ENCODE results near the gene UBE2V1. TPM values are rescaled to one million over a fixed set of nuclear protein-coding genes. Genes with fewer than 3 reads are reported as not detected.

The UBE2V1 gene
- total and polyA plus RNA-seq, 10 of the 15 experiments (the other 5 are each of a cell fraction or from before 2014, with no cell fraction given) = 51.8 to 219 (median 141) TPM

- TF ChIP-seq PBX3 (IDR thresholded peaks at IDR 0.05; ENCODE audit: insufficient replicate concordance, low read depth, low read length) = no peak
These were observed 45.9 kb downstream of the UBE2V1 start (continued) for GRCh38 chr20:50067018-50067417.

DNA sequence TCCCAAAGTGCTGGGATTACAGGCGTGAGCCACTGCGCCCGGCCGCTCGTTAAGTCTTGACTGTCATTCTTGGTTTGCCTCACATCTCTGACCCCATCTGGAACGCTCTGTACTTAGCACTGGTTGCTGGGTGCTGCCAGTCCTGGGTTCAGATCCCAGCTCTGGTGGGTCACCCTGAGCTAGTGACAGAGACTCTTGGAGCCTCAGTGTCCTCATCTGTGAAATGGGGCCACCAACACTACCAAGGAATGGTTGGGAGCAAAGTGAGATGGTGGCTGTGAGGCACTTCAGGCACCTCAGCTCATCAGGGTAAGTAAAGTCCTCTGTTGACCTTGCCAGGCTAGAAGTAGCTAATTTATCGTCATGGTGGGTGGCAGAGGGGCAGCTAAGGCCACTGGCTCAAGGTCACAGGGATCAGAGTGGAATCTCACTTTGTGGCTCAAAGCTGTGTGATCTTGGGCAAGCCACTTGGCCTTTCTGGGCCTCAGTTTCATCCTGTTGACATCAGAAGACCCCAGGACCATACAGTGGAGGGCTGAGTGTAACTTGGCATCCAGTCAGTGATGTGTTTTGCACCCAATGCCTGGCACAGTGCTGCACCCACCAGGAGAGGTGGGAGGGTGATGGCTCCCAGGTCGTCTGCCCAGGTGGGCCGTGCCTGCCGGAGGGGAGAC, 46.7 kb downstream of the UBE2V1 start:
- Histone ChIP-seq H3K4me1 (ENCODE audit: control insufficient read depth, insufficient read depth, low read length) (no peaks in the 10 kb centered on the region), H3K27ac (ENCODE audit: control insufficient read depth, insufficient read depth) (no peak overlapping the region), H3K4me3 (no peak overlapping the region), H2AFZ (ENCODE audit: control insufficient read depth, low read depth, low read length) (no peak overlapping the region), H3K4me2 (ENCODE audit: control insufficient read depth, insufficient read depth) (no peak overlapping the region), H4K20me1 (ENCODE audit: control insufficient read depth, insufficient read depth) (no peaks in the 10 kb centered on the region), H3K9ac (ENCODE audit: control insufficient read depth, insufficient read depth, low read length) (no peak overlapping the region), H3K27me3 (replicated peaks in 1 of 2; ENCODE audit: control insufficient read depth in 2 of 2, insufficient read depth in 2 of 2, low read length in 1 of 2) (no peaks in the 10 kb centered on the region), H3K9me3 (replicated peaks; ENCODE audit: control insufficient read depth, insufficient read depth, low read length) (no peaks in the 10 kb centered on the region), H3K36me3 (ENCODE audit: control insufficient read depth in 2 of 2, insufficient read depth in 2 of 2, low read length in 1 of 2) (no peaks in the 10 kb centered on the region), H3K79me2 (ENCODE audit: control insufficient read depth, insufficient read depth, low read length) (no peaks in the 10 kb centered on the region)
- POLR2A ChIA-PET = no interaction called here
- WGBS (ENCODE audit: insufficient coverage, insufficient replicate concordance, low lambda C conversion rate, missing lambda C conversion rate) = 55% methylated on average over 10 of the region's 10 CpGs
- intact Hi-C loops (cut with micrococcal nuclease; ENCODE audit: unreplicated experiment) = no loop called here
- FAIRE-seq = no peak
- no TSS peak for BruUV-seq (replicated peaks)
- ATAC-seq = no peak
- RAD21 ChIA-PET (ENCODE audit: unreplicated experiment) = interaction anchor here (1.0 to 9.0 kb wide), 2 partner anchors 81 to 87 kb away, joined by 3 to 234 read pairs; partner anchors contain the start of gene SNAI1
- in situ Hi-C loops (cut with MboI) = no loop called here
- CTCF ChIA-PET = interaction anchor here (0.7 to 3.0 kb wide), 5 partner anchors 85 to 1854 kb away, joined by 3 to 12 read pairs (median 4); no protein-coding TSS in a partner anchor
- TF ChIP-seq, protein P1, sequence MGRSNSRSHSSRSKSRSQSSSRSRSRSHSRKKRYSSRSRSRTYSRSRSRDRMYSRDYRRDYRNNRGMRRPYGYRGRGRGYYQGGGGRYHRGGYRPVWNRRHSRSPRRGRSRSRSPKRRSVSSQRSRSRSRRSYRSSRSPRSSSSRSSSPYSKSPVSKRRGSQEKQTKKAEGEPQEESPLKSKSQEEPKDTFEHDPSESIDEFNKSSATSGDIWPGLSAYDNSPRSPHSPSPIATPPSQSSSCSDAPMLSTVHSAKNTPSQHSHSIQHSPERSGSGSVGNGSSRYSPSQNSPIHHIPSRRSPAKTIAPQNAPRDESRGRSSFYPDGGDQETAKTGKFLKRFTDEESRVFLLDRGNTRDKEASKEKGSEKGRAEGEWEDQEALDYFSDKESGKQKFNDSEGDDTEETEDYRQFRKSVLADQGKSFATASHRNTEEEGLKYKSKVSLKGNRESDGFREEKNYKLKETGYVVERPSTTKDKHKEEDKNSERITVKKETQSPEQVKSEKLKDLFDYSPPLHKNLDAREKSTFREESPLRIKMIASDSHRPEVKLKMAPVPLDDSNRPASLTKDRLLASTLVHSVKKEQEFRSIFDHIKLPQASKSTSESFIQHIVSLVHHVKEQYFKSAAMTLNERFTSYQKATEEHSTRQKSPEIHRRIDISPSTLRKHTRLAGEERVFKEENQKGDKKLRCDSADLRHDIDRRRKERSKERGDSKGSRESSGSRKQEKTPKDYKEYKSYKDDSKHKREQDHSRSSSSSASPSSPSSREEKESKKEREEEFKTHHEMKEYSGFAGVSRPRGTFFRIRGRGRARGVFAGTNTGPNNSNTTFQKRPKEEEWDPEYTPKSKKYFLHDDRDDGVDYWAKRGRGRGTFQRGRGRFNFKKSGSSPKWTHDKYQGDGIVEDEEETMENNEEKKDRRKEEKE (IDR thresholded peaks at IDR 0.05) = no peak
- TF ChIP-seq FOXK2 (IDR thresholded peaks at IDR 0.05) (no peak), PML (IDR thresholded peaks at IDR 0.05; ENCODE audit: low read length) (no peak), CHD4 (IDR thresholded peaks at IDR 0.05) (no peak), CBFB (IDR thresholded peaks at IDR 0.05; ENCODE audit: low read depth) (no peak), MEF2A (IDR thresholded peaks at IDR 0.05; ENCODE audit: insufficient read depth, low read depth, low read length) (no peak), IKZF2 (IDR thresholded peaks at IDR 0.05) (no peak), POLR2AphosphoS2 (IDR thresholded peaks at IDR 0.05; ENCODE audit: low read depth, low read length) (no peak), MAX (IDR thresholded peaks at IDR 0.05; ENCODE audit: low read depth, low read length) (no peak), CHD2 (IDR thresholded peaks at IDR 0.05; ENCODE audit: borderline replicate concordance, low read depth, low read length) (no peak)
- TF ChIP-seq, protein P2, sequence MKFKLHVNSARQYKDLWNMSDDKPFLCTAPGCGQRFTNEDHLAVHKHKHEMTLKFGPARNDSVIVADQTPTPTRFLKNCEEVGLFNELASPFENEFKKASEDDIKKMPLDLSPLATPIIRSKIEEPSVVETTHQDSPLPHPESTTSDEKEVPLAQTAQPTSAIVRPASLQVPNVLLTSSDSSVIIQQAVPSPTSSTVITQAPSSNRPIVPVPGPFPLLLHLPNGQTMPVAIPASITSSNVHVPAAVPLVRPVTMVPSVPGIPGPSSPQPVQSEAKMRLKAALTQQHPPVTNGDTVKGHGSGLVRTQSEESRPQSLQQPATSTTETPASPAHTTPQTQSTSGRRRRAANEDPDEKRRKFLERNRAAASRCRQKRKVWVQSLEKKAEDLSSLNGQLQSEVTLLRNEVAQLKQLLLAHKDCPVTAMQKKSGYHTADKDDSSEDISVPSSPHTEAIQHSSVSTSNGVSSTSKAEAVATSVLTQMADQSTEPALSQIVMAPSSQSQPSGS (IDR thresholded peaks at IDR 0.05; ENCODE audit: low read length) = no peak
- DNase-seq (ENCODE audit: low read depth, low spot score) = no peak
- SMC1A ChIA-PET (ENCODE audit: uncharacterized antibody, unreplicated experiment) = interaction anchor here (1.3 to 1.4 kb wide), 2 partner anchors 86 to 87 kb away, joined by 4 to 5 read pairs; no protein-coding TSS in a partner anchor

Data from GM12878 (cell line).